GM23338 (cell line): ENCODE results near the gene ZNF273. TPM values are rescaled to one million over a fixed set of nuclear protein-coding genes. Genes with fewer than 3 reads are reported as not detected.

Experiments used
- CREB1 ChIP-seq: fragments of 250-450 bp; sonication (Bioruptor Pico); IDR thresholded peaks from 2 replicates; pipeline ENCODE4 v1.5.0; 2020; ENCODE audit warnings: low read depth, mild to moderate bottlenecking, moderate library complexity
- EZH2 ChIP-seq: fragments of 200-600 bp; sonication (generic); IDR thresholded peaks from one replicate; pipeline ENCODE4 v1.8.0; 2017; ENCODE audit warnings: antibody characterized with exemption, mild to moderate bottlenecking, low read depth; ENCODE audit not compliant: unreplicated experiment
- EZH2phosphoT487 ChIP-seq: fragments of 200-600 bp; sonication (generic); IDR thresholded peaks from one replicate; pipeline ENCODE4 v1.8.1; 2018; ENCODE audit warnings: antibody characterized with exemption; ENCODE audit not compliant: unreplicated experiment
- JUNB ChIP-seq: IDR thresholded peaks from one replicate; pipeline ENCODE4 v1.6.1; 2016; ENCODE audit warnings: antibody characterized with exemption; ENCODE audit not compliant: unreplicated experiment
- POLR2AphosphoS5 ChIP-seq: IDR thresholded peaks from 2 replicates; pipeline ENCODE4 v1.6.1; 2016; ENCODE audit warnings: antibody characterized with exemption, low read depth
- STAT1 ChIP-seq: IDR thresholded peaks from one replicate; pipeline ENCODE4 v1.6.1; 2016; ENCODE audit warnings: antibody characterized with exemption; ENCODE audit not compliant: unreplicated experiment
- polyA plus RNA-seq: library from polyadenylated mRNA; unstranded; fragments of >200 nt; fragmentation: Nextera tagmentation; extraction: Ambion mirVana; gene quantifications from 2 replicates; pipeline ENCODE4 v1.2.1, GENCODE V29; 2016
- total RNA-seq: library from RNA; depleted of rRNA; stranded (reverse); fragments of >200 nt; shearing (Covaris generic); gene quantifications from 2 replicates; pipeline ENCODE4 v1.2.3, GENCODE V29; 2014
- TF ChIP-seq, protein P1 (sequence below): IDR thresholded peaks from 2 replicates; pipeline ENCODE4 v1.6.1; 2016; ENCODE audit warnings: antibody characterized with exemption
- TF ChIP-seq, protein P2 (sequence below), 2 experiments: fragments of 200-600 bp in 1 of 2; sonication (generic) in 1 of 2; conservative IDR thresholded peaks; 2 replicates each; pipeline versions ENCODE4 v1.5.1 to v1.6.1; 2016 to 2017; ENCODE audit warnings: antibody characterized with exemption in 2 of 2, low read depth in 2 of 2, mild to moderate bottlenecking in 2 of 2, moderate library complexity in 1 of 2
- TF ChIP-seq, protein P3 (sequence below): IDR thresholded peaks from one replicate; pipeline ENCODE4 v1.6.1; 2018; ENCODE audit warnings: antibody characterized with exemption; ENCODE audit not compliant: unreplicated experiment

ZNF273 gene
- total and polyA plus RNA-seq, 2 experiments from 2014 or later, result 16.4 to 34.3 TPM

DNA sequence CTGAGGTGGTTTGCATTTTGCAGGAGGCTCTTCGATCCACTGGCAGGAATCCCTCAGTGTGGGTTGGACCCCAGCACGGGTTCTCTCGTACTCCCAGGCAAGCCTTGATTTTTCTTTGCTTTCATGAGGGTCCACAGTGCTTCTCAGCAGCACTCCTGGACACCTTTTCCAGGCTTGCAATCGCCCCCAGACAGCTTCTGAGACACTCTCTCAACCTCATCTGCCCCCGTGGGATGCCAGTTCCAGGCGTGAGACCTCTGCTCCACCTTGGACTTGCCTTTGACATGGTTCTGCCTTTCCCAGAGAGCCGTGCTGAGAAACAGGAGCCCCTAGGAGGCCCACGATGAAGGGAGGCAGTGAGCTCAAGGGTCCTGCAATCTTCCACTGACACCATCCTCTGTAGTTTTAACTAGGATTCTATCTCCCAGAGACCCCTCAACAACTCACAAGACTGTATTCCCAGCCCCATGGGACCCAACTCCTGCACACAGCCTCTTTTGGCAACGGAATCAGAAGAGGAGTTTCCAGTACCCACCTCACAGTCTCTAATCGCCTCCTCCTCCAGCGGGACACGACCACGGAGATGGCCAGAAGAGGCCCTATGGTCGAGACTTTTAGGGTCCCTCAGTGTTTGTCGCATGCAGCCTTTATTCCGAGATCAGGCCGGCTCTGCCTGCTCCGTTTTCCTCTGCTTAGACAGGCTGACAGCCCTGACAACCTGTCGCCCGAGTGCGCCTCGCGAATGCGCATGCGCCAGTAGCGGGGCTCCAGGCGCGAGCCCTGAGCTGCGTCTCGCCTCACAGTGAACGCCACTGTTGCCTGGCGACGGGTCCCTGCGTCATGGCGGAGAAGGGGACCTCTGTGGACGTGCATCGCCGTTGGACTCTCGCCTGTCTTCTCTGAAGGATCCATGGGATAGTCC, 26.0 kb upstream of the ZNF273 start (continued):
- TF ChIP-seq, protein P1, sequence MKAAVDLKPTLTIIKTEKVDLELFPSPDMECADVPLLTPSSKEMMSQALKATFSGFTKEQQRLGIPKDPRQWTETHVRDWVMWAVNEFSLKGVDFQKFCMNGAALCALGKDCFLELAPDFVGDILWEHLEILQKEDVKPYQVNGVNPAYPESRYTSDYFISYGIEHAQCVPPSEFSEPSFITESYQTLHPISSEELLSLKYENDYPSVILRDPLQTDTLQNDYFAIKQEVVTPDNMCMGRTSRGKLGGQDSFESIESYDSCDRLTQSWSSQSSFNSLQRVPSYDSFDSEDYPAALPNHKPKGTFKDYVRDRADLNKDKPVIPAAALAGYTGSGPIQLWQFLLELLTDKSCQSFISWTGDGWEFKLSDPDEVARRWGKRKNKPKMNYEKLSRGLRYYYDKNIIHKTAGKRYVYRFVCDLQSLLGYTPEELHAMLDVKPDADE, result no peak
- TF ChIP-seq POLR2AphosphoS5 (no peak), STAT1 (no peak), JUNB (no peak), CREB1 (CRISPR knock-in tag) (no peak), EZH2 (no peak), EZH2phosphoT487 (no peak)
- TF ChIP-seq, protein P2, sequence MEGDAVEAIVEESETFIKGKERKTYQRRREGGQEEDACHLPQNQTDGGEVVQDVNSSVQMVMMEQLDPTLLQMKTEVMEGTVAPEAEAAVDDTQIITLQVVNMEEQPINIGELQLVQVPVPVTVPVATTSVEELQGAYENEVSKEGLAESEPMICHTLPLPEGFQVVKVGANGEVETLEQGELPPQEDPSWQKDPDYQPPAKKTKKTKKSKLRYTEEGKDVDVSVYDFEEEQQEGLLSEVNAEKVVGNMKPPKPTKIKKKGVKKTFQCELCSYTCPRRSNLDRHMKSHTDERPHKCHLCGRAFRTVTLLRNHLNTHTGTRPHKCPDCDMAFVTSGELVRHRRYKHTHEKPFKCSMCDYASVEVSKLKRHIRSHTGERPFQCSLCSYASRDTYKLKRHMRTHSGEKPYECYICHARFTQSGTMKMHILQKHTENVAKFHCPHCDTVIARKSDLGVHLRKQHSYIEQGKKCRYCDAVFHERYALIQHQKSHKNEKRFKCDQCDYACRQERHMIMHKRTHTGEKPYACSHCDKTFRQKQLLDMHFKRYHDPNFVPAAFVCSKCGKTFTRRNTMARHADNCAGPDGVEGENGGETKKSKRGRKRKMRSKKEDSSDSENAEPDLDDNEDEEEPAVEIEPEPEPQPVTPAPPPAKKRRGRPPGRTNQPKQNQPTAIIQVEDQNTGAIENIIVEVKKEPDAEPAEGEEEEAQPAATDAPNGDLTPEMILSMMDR (conservative IDR thresholded peaks at IDR 0.05; ENCODE audit: low read depth in 2 of 2), result no peak
- TF ChIP-seq, protein P3, sequence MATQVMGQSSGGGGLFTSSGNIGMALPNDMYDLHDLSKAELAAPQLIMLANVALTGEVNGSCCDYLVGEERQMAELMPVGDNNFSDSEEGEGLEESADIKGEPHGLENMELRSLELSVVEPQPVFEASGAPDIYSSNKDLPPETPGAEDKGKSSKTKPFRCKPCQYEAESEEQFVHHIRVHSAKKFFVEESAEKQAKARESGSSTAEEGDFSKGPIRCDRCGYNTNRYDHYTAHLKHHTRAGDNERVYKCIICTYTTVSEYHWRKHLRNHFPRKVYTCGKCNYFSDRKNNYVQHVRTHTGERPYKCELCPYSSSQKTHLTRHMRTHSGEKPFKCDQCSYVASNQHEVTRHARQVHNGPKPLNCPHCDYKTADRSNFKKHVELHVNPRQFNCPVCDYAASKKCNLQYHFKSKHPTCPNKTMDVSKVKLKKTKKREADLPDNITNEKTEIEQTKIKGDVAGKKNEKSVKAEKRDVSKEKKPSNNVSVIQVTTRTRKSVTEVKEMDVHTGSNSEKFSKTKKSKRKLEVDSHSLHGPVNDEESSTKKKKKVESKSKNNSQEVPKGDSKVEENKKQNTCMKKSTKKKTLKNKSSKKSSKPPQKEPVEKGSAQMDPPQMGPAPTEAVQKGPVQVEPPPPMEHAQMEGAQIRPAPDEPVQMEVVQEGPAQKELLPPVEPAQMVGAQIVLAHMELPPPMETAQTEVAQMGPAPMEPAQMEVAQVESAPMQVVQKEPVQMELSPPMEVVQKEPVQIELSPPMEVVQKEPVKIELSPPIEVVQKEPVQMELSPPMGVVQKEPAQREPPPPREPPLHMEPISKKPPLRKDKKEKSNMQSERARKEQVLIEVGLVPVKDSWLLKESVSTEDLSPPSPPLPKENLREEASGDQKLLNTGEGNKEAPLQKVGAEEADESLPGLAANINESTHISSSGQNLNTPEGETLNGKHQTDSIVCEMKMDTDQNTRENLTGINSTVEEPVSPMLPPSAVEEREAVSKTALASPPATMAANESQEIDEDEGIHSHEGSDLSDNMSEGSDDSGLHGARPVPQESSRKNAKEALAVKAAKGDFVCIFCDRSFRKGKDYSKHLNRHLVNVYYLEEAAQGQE, result no peak
